Stomach (tissue), 9 donors: ENCODE data around the gene PAK1IP1. TPM values are rescaled to one million over a fixed set of nuclear protein-coding genes. Genes with fewer than 3 reads are reported as not detected.

ENCODE experiments used
- DNase-seq, 2 donors: peaks; one replicate each; pipeline versions ENCODE4 v3.0.0 to v3.0.0-alpha.2; 2013 to 2019
- H3K27ac ChIP-seq, 5 donors: fragments of 200-600 bp in 4 of 5; sonication (generic) in 4 of 5; one replicate each; pipeline ENCODE4 v1.5.1; 2013 to 2019; ENCODE audit warnings: mild to moderate bottlenecking in 1 of 5, moderate library complexity in 1 of 5
- H3K27me3 ChIP-seq, 3 donors: fragments of 200-600 bp; sonication (generic); one replicate each; pipeline ENCODE4 v1.5.1; 2017 to 2019; ENCODE audit warnings: mixed run types in 1 of 3
- H3K36me3 ChIP-seq, 4 donors: fragments of 200-600 bp; sonication (generic); 1 replicate in 3 of 4; 2 replicates in 1 of 4; pipeline ENCODE4 v1.5.1; 2016 to 2019
- H3K4me1 ChIP-seq, 4 donors: fragments of 200-600 bp; sonication (generic); one replicate each; pipeline ENCODE4 v1.5.1; 2016 to 2019
- H3K4me3 ChIP-seq, 4 donors: fragments of 200-600 bp; sonication (generic) in 3 of 4; one replicate each; pipeline ENCODE4 v1.5.1; 2016 to 2019; ENCODE audit warnings: mild to moderate bottlenecking in 1 of 4
- H3K9me3 ChIP-seq, 4 donors: fragments of 200-600 bp; sonication (generic); one replicate each; pipeline ENCODE4 v1.5.1; 2016 to 2019
- EP300 ChIP-seq: sonication (generic); formaldehyde crosslinking; IDR thresholded peaks from one replicate; pipeline ENCODE4 v1.6.1; 2017; ENCODE audit warnings: antibody characterized with exemption
- POLR2A ChIP-seq, 4 donors: fragments of 450-650 bp; IDR thresholded peaks; one replicate each; pipeline ENCODE4 v1.6.1; 2016; ENCODE audit warnings: antibody characterized with exemption in 4 of 4, control low read depth in 2 of 4, mild to moderate bottlenecking in 1 of 4, moderate library complexity in 1 of 4
- POLR2AphosphoS5 ChIP-seq, 3 donors: sonication (generic); formaldehyde crosslinking; IDR thresholded peaks; one replicate each; pipeline ENCODE4 v1.6.1; 2016; ENCODE audit warnings: antibody characterized with exemption in 3 of 3
- WGBS, 5 donors: extraction: QIAGEN DNeasy Blood & Tissue Kit in 3 of 5; methylation state at CpG; one replicate each; pipeline versions ENCODE4 v1.1.5 to v1.1.7; 2013 to 2018; 5-methylcytosine and 5-hydroxymethylcytosine counted together
- intact Hi-C: fragments of 100-400 bp; cut with DNase I; formaldehyde crosslinking; loops from one replicate; pipeline ENCODE4 v1.15.1; 2023; ENCODE audit warnings: low total_unique reads
- polyA plus RNA-seq, 3 donors: library from polyadenylated mRNA; stranded (reverse); fragments of 200-250 nt; gene quantifications; one replicate each; pipeline ENCODE4 v1.2.3, GENCODE V29; 2013
- total RNA-seq, 5 donors: library from RNA; depleted of rRNA; stranded (reverse); fragments of >200 nt; gene quantifications; one replicate each; pipeline versions ENCODE4 v1.1.0 to v1.2.3, GENCODE V29; 2014 to 2016
- TF ChIP-seq, protein P1 (sequence below), 7 experiments: fragments of 450-650 bp in 4 of 7; fragments of 200-600 bp in 3 of 7; sonication (generic) in 3 of 7; IDR thresholded peaks; one replicate each; pipeline ENCODE4 v1.5.1; 2016 to 2019; ENCODE audit warnings: antibody characterized with exemption in 7 of 7, control low read depth in 2 of 7, mild to moderate bottlenecking in 1 of 7
- donor health status: healthy with polysubstance abuse.
- donor health status: Bipolar disorder and iron deficiency.
- donor health status: healthy.

Gene PAK1IP1
- total and polyA plus RNA-seq, 8 donors = 1.3 to 13.9 (median 11.2) TPM; not detected in 1

DNA sequence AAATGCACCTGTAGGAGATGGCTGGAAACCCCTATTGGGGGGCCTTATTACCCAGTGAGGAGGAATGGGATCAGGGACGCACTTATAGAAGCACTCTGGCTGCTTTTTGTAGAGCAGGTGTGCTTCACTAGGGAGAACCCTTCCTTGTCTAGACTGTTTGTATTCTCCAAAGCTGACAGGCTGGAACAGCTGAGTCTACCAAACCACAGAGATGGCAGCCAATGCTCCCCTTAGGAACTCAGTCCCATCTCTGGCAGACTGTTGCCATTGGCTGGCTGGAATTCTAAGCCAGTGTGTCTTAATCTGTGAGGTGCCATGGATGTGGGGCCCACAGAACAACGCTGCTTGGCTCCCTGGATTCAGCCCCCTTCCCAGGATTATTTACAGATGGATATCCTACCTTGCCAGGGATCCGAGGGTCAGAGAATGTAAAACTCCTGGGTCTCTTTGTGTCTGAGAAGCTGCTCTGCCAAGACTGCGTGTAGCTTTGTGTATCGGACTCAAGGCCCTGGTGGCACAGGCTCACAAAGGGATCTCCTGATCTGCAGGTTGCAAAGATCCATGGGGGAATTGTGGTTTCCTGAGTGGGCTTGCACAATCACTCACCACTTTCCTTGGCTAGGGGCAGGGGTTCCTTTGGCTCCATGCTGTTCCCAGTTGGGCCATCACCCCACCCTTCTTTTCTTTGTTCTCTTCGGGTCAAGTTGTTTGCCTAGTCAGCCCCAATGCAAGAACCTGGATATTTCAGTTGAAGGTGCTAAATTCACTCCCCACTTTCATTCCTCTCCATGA is 26.4 kb upstream of the PAK1IP1 start:
- TF ChIP-seq, protein P1, sequence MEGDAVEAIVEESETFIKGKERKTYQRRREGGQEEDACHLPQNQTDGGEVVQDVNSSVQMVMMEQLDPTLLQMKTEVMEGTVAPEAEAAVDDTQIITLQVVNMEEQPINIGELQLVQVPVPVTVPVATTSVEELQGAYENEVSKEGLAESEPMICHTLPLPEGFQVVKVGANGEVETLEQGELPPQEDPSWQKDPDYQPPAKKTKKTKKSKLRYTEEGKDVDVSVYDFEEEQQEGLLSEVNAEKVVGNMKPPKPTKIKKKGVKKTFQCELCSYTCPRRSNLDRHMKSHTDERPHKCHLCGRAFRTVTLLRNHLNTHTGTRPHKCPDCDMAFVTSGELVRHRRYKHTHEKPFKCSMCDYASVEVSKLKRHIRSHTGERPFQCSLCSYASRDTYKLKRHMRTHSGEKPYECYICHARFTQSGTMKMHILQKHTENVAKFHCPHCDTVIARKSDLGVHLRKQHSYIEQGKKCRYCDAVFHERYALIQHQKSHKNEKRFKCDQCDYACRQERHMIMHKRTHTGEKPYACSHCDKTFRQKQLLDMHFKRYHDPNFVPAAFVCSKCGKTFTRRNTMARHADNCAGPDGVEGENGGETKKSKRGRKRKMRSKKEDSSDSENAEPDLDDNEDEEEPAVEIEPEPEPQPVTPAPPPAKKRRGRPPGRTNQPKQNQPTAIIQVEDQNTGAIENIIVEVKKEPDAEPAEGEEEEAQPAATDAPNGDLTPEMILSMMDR (IDR thresholded peaks at IDR 0.05) = no peak
- TF ChIP-seq POLR2A (IDR thresholded peaks at IDR 0.05) (no peak), EP300 (no peak), POLR2AphosphoS5 (IDR thresholded peaks at IDR 0.05) (no peak)
- Histone ChIP-seq H3K4me3 (no peak overlapping the region), H3K9me3 (no peaks in the 10 kb centered on the region), H3K36me3 (no peaks in the 10 kb centered on the region), H3K4me1 (no peaks in the 10 kb centered on the region), H3K27me3 (no peaks in the 10 kb centered on the region), H3K27ac (no peak overlapping the region)
- DNase-seq = no peak
- 85 to 89% (median 88%) methylated on average over 5 to 6 of the region's 6 CpGs for WGBS, 5 donors
- intact Hi-C loops = no loop called here

DNA sequence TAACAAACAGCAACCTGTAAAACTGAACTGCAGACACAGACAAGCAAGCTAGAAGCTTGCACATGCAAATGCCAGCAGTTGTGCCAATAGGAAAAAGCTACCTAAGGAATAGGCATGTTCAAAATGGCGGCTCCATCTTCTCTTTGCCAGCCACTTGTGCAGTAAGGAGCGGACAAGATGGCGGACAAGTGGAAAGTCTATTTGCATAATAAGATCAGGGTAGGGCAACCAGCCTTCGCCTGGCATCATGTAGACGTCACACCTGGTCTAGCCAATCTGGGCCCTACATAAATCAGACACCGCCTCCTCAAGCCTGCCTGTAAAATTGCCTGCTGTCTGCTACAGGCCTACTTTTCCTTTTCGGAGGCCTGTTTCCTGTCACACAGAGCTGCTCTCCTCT is 18.4 kb upstream of the PAK1IP1 start:
- H3K27ac ChIP-seq = no peak overlapping the region
- no peaks in the 10 kb centered on the region for H3K4me1 ChIP-seq
- H3K36me3 ChIP-seq = no peaks in the 10 kb centered on the region
- no peak overlapping the region for H3K4me3 ChIP-seq
- WGBS, 5 donors = 95 to 99% (median 97%) methylated on average over 7 of the region's 7 CpGs
- H3K9me3 ChIP-seq = no peaks in the 10 kb centered on the region
- H3K27me3 ChIP-seq = no peaks in the 10 kb centered on the region
- intact Hi-C loops = no loop called here
- no peak for DNase-seq
- TF ChIP-seq POLR2AphosphoS5 (IDR thresholded peaks at IDR 0.05) = no peak
- no peak for TF ChIP-seq POLR2A (IDR thresholded peaks at IDR 0.05)
- TF ChIP-seq, protein P1 (IDR thresholded peaks at IDR 0.05) = no peak
- TF ChIP-seq EP300 = no peak

DNA sequence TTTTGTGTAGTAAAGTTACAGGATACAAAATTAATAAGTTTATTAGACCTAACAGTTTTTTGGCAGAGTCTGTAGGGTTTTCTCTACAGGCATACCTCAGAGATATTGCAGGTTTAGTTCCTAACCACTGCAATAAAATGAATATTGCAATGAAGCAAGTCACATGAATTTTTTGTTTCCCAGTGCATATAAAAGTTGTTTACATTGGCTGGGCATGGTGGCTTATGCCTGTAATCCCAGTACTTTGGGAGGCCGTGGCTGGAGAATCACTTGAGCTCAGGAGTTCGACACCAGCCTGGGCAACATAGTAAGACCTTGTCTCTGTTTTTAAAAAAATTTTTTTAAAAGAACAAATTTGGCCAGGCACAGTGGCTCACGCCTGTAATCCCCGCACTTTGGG is 16.3 kb upstream of the PAK1IP1 start:
- no peaks in the 10 kb centered on the region for H3K27me3 ChIP-seq
- no peaks in the 10 kb centered on the region for H3K9me3 ChIP-seq
- no peak for DNase-seq
- TF ChIP-seq POLR2A (IDR thresholded peaks at IDR 0.05) (no peak), POLR2AphosphoS5 (IDR thresholded peaks at IDR 0.05) (no peak), EP300 (no peak)
- TF ChIP-seq, protein P1 (IDR thresholded peaks at IDR 0.05) = no peak
- H3K4me1 ChIP-seq = no peaks in the 10 kb centered on the region
- WGBS, 5 donors = 80 to 87% (median 84%) methylated on average over 4 of the region's 4 CpGs
- intact Hi-C loops = no loop called here
- H3K4me3 ChIP-seq = no peak overlapping the region
- H3K36me3 ChIP-seq = no peaks in the 10 kb centered on the region
- H3K27ac ChIP-seq = no peak overlapping the region

DNA sequence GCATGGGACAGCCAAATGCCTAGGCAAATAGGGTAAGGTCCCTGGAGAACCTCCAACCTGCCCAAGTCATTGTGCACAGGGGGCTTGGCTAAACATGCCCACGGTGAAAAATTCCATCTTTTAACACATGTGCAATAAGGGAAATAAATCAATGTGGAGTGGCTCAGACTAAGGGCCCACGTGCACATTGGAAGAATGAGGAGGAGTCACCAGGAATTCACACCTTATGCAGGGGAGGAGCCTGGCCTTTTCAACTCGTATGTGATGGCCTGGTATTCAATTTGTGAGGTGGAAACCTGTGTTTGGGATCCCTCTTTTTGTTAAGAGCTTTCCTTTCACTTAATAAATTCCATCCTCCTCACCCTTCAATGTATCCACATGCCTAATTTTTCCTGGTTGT is 13.0 kb upstream of the PAK1IP1 start:
- intact Hi-C loops = no loop called here
- H3K9me3 ChIP-seq = no peaks in the 10 kb centered on the region
- WGBS, 5 donors = 54 to 78% (median 73%) methylated on average over 3 of the region's 3 CpGs
- TF ChIP-seq POLR2A (IDR thresholded peaks at IDR 0.05) (no peak), EP300 (no peak), POLR2AphosphoS5 (IDR thresholded peaks at IDR 0.05) (no peak)
- TF ChIP-seq, protein P1 (IDR thresholded peaks at IDR 0.05) = no peak
- no peaks in the 10 kb centered on the region for H3K27me3 ChIP-seq
- no peak for DNase-seq
- H3K4me1 ChIP-seq = no peaks in the 10 kb centered on the region
- no peak overlapping the region for H3K4me3 ChIP-seq
- no peak overlapping the region for H3K27ac ChIP-seq
- H3K36me3 ChIP-seq = no peaks in the 10 kb centered on the region
